IPS-18c (cell line): Measurements from ENCODE around the gene TMEM239.
"Not testable (repeated sequence)": the region's sequence is repeated elsewhere in the genome, so short reads cannot be mapped to it uniquely, and the experiment has no call there.

Source experiments
- H3K4me3 ChIP-seq: 2 replicates; pipeline ENCODE4 v1.7.0; 2013; ENCODE audit warnings: low read depth, mild to moderate bottlenecking, low read length, moderate library complexity; ENCODE audit not compliant: insufficient read depth
- H3K9me3 ChIP-seq: one replicate; pipeline ENCODE4 v1.6.1; 2013; ENCODE audit warnings: mild to moderate bottlenecking, low read length, moderate library complexity; ENCODE audit not compliant: control insufficient read depth, insufficient read depth

Gene TMEM239

DNA sequence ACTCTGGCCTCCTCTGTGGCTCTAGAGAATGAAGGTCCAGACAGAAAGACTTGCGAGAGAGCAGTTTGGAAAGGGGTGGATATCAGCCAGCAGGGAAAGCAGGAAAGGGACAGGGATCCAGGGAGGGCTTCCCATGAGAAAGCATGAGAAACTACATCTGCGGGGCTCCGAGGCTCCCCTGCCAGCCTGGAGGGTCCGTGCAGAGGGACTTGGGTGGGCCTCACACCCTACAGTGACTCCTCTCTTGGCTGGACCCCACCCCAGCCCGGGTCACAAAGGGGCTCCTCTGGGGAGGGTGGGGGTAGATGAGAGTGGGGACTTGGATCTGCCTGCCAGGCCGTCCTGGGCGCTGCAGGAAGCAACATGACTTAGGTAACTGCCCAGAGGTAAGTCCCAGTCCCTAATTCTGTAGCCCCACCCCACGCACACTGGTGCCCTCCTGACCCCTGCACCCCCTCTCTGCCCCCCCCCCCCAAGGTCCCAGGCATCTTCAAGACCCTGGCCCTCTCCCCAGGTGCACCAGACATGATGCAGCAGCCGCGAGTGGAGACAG lies at the start of gene TMEM239:
Gene TMEM239, plus strand, starts transcription at position 335 of the 553 bp plus-strand sequence. Its CDS starts 191 bp downstream, at position 526.
- no peaks in the 10 kb centered on the region for H3K9me3 ChIP-seq
- H3K4me3 ChIP-seq = no peak within 1 kb of the TSS

DNA sequence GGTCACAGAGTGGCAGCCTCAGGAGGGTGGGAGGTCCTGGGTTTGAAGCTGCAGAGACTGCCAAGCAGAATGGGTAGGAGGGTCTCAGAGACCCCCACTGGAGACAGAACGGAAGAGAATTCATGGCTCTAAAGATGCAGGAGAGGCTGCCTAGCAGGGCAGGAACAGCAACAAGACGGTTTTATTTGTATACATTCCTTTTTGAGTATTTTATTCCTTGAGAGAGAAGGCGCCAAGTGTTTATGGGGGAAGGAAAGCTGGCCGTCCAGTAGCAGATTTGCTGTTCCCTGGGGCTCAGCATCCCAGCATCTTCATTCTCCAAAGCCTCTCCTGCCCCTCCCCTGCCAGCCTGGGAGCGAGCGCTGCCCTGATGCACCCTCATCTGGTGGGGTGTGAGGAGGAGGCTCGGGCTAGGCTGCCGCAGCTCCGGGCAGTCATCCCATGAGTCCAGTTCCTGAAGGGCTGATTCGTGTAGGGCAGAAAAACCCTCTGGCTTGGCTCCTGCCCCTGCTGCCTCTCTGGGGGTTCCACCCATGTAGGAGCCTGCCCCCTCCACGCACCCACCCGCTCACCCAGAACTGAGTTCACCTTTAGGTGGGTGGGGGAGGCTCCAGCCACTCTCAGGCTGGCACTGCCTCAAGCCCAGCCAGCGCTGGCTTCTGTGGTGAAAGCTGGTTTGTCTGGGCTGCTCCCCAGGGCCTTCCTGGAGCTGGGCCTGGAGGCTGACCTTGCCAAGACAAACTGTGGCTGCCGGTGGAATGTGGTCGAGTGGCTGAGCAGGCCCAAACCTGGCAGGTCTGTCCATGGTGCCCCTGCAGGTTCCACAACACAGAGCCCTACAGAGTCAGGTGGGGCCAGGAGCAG lies 48.2 kb upstream of the TMEM239 start:
- no peak overlapping the region for H3K4me3 ChIP-seq
- no peaks in the 10 kb centered on the region for H3K9me3 ChIP-seq

- Histone ChIP-seq H3K4me3 (no peak overlapping the region), H3K9me3 (no peaks in the 10 kb centered on the region)
Observed at GRCh38 chr20:2768632-2769015, 47.5 kb upstream of the TMEM239 start.

DNA sequence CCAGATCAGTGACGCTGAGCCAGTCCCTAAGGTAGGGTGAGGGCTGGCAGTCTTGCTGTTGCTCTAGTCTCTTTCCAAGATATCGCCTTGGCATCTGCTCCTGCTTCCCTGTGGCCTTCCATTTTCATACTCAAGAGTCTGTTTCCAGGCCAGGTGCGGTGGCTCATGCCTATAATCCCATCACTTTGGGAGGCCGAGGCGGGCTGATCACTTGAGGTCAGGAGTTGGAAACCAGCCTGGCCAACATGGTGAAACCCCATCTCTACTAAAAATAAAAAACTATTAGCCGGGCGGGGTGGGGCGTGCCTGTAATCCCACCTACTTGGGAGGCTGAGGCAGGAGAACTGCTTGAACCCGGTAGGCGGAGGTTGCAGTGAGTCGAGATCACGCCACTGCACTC lies 46.1 kb upstream of the TMEM239 start:
- H3K4me3 ChIP-seq = not testable (repeated sequence)

GRCh38 chr20:2771631-2772080 lies 44.5 kb upstream of the TMEM239 start:
- Histone ChIP-seq H3K9me3 (no peaks in the 10 kb centered on the region), H3K4me3 (no peak overlapping the region)

More for the DNA sequence above, 46.1 kb upstream of the TMEM239 start:
- H3K9me3 ChIP-seq = not testable (repeated sequence)

- H3K4me3 ChIP-seq = no peak overlapping the region
- no peaks in the 10 kb centered on the region for H3K9me3 ChIP-seq
Observed at GRCh38 chr20:2773812-2774211, 42.4 kb upstream of the TMEM239 start.

DNA sequence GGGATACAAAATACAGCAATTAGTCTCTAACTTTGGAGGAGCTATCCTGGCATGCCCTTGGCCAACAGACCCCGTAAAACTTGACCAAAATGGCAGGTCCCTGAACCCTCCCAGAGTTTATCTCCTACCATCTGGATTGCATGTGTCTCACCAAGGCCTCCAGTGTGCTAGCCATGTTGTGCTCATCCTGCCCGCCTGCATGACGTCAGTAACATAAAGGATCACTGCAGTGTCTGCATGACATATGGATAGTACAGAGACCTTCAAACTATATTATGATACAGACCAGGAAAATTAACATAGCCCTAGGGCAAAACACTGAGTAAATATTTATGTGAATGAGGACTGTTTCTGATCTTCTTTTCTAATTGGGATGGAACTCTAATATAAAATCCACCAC lies 41.0 kb upstream of the TMEM239 start:
- no peaks in the 10 kb centered on the region for H3K9me3 ChIP-seq
- no peak overlapping the region for H3K4me3 ChIP-seq

DNA sequence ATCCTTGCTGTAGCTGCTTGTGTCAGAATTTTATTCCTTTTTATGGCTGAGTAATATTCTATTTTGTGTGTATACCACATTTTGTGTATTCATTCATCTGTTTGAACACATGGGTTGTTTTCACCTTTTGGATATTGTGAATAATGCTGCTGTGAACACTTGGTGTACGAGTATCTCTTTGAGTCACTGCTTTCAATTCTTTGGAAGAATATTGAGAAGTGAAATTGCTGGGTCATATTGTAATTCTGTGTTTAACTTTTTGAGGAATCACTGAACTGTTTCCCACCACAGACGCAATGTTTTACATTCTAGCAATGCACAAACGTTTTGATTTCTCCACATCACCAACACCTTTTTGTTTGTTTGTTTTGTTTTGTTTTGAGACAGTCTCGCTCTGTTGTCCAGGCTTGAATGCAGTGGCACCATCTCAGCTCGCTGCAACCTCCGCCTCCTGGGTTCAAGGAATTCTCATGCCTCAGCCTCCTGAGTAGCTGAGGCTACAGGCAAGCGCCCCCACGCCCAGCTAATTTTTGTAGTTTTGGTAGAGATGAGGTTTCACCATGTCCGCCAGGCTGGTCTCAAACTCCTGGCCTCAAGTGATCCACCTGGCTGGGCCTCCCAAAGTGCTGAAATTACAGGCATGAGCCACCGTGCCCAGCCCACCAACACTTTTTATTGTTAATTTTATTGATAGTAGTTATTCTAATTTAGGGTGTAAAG lies 37.4 kb upstream of the TMEM239 start:
- Histone ChIP-seq H3K4me3 (no peak overlapping the region), H3K9me3 (no peaks in the 10 kb centered on the region)

- no peak overlapping the region for H3K4me3 ChIP-seq
- H3K9me3 ChIP-seq = no peaks in the 10 kb centered on the region
Observed at GRCh38 chr20:2780948-2781347, 35.2 kb upstream of the TMEM239 start.

DNA sequence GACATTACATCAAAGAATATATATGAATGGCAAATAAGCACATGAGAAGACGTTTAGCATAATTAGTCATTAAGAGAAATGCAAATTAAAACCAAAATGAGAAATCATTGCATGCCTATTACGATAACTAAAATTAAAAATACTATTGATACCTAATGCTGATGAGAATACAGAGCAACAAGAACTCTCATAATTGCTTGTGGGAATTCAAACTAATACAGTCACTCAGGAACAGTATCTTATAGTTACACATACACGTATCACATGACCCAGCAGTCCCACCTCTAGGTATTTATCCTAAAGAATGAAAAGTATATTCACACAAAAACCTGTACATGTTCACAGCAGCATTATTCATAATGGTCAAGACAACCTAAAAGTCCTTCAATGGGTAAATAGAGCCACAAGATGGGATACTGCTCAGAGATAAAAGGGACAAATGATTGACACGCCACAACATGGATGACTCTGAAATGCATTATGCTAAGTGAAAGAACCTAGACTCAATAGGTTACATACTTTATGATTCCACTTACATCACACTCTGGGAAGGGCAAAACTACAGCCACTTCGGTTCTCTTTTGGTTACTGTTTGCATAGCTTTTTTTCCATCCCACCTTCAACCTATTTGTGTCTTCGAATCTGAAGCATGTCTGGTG lies 32.1 kb upstream of the TMEM239 start:
- H3K4me3 ChIP-seq = no peak overlapping the region
- H3K9me3 ChIP-seq = no peaks in the 10 kb centered on the region

- no peak overlapping the region for H3K4me3 ChIP-seq
Observed at GRCh38 chr20:2793471-2793870, 22.7 kb upstream of the TMEM239 start.

DNA sequence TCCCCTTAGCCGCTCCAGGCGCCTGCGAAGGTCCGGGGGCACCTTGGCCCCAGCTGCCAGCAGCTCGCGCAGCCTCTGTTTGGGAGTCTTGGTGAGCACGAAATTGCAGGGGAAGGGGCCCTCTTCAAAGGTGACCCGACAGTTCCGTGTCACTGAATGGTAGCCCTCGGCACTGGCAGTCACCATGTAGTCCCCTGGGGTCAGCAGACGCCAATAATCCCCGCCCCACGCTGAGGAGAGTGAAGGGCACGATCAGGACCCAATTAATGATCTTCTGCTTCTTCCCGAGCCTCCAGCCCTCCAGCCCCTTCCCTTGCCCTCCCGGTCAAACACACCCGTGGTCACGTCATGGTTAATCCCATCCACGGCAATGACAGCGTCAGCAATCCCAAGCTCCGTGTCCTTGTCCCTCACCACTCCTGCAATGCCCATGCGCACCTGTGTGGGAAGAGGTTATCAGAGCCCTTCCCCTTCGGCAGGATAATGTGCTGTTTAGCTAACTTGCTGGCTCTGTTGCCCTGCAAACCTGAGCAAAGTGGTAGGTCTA lies 21.9 kb upstream of the TMEM239 start:
- Histone ChIP-seq H3K4me3 (no peak overlapping the region), H3K9me3 (peaks cover 3% of the 10 kb centered on the region)

More at GRCh38 chr20:2793471-2793870, 22.7 kb upstream of the TMEM239 start:
- peaks cover under 1% of the 10 kb centered on the region for H3K9me3 ChIP-seq

DNA sequence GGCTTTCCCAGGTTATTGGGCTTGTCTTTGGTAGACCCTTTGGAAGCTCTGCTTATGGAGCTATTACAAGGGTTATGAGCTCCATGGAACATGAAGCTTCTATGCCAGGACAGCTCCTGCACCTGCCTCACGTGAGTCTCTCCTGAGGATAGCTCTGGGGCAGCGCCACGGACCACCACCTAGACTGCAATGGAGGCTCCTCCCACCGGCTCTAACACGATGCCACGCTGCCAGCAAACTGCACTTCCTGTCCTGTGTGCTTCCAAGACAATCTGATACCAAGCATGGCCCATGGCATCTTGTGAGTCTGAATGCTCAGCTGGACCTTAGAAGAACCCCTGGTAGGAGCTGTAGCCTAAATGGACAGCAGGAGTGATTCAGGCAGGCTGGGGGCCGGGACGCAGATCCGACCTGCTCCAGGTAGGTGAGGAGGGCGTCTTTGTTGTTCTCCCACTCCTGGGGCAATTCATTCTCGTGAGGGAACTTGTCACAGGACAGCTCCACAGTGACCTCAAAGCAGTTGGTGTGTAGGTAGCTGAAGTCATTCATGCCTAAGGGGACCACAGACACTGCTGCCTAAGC lies 21.2 kb upstream of the TMEM239 start:
- no peak overlapping the region for H3K4me3 ChIP-seq

DNA sequence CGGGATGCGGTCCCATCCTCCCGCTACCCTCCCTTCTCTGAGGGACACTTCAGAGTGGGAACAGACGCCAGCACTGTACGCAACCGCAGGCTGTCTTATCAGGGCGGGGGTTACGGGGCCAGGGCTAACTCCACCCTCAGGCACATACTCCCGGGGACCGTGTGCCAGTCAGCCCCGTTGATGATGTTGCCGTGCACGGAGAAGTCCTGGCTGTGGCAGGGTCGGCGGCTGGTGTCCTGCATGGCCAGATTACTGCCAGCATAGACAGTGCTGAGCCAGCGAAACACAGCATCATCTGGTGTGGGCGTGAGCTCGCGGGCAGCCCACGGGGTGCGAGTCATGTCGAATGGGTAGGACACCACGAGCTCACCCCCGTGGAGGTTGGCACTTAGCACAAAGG lies 20.7 kb upstream of the TMEM239 start:
- H3K9me3 ChIP-seq = peaks cover 3% of the 10 kb centered on the region
- H3K4me3 ChIP-seq = no peak overlapping the region

More for the DNA sequence above, 21.2 kb upstream of the TMEM239 start:
- H3K9me3 ChIP-seq = peaks cover 3% of the 10 kb centered on the region

GRCh38 chr20:2796011-2796660 lies 20.0 kb upstream of the TMEM239 start:
- H3K9me3 ChIP-seq = peaks cover 3% of the 10 kb centered on the region
- H3K4me3 ChIP-seq = no peak overlapping the region

DNA sequence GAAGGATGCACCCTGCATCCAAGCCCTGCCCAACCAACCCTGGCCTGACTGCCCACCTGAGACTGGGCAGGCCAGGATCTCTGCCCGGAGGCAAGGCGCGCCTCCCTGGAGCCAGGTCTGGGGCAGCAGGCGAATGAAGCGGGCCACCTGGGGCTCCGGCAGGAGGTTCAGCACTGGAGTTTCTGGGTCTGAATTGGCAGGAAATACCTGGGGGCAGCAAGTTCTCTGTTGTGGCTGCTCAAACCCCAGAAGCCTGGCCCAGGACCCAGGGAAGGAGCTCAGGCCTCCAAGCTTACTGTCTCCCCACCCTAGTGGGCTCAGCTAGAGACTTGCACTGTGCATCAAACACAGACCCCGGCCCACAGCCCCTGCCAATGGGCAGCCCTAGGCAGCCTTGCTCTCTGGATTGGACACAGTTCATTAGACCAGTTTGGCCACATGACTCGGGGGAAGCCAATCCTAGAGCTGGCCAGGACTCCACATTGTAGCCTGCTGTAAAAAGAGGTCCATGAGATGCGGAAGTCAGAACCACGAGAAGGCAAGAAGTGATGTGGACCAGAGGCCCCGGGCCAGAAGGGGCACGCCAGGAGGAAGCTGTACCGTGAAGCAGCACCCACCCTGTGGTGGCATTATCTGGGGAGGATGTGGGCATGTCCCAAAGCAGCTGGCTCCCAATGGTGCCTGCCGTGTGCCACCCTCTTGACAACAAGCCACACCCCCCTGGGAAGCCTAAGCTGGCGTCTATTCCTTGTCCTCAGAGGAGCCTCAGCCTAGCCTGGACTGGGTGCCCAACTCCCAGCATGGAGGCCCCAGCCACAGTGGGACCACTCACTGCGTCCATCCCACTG lies 18.8 kb upstream of the TMEM239 start:
- Histone ChIP-seq H3K4me3 (no peak overlapping the region), H3K9me3 (peaks cover 3% of the 10 kb centered on the region)
